ENCODE data around the gene RGL3.

GRCh38 chr19:11425719-11426457 lies 6.8 kb upstream of the RGL3 start:
- TF ChIP-seq CTCF (IDR thresholded peaks at IDR 0.05; ENCODE audit: insufficient read depth, low read depth, low read length) (no peak), EZH2 (IDR thresholded peaks at IDR 0.05; ENCODE audit: insufficient read depth, low read length) (no peak)

All from astrocyte (in vitro differentiated cells and primary cell).